NCI-H510A (cell line): ENCODE data around the gene ZC3H18.

ENCODE experiments used
- DNase-seq: peaks from one replicate; lab custom pipeline; 2025; lab: John Stamatoyannopoulos, UW

ZC3H18 gene

GRCh38 chr16:88532434-88533241 lies 37.6 kb upstream of the ZC3H18 start:
- no peak for DNase-seq

- DNase-seq: no peak
Observed at GRCh38 chr16:88533381-88533917, 36.8 kb upstream of the ZC3H18 start.

- DNase-seq: no peak
Observed at GRCh38 chr16:88533932-88534637, 36.1 kb upstream of the ZC3H18 start.

- no peak for DNase-seq
Observed at GRCh38 chr16:88534638-88535190, 35.5 kb upstream of the ZC3H18 start.

GRCh38 chr16:88535191-88535856 lies 34.9 kb upstream of the ZC3H18 start:
- no peak for DNase-seq

GRCh38 chr16:88535857-88536222 lies 34.4 kb upstream of the ZC3H18 start:
- no peak for DNase-seq

- DNase-seq: no peak
Observed at GRCh38 chr16:88536510-88536909, 33.7 kb upstream of the ZC3H18 start.

GRCh38 chr16:88536971-88537751 lies 33.0 kb upstream of the ZC3H18 start:
- DNase-seq: no peak

GRCh38 chr16:88537859-88538258 lies 32.3 kb upstream of the ZC3H18 start:
- no peak for DNase-seq

GRCh38 chr16:88538366-88539060 lies 31.7 kb upstream of the ZC3H18 start:
- DNase-seq: no peak

GRCh38 chr16:88539261-88539651 lies 30.9 kb upstream of the ZC3H18 start:
- no peak for DNase-seq

- DNase-seq: no peak
Observed at GRCh38 chr16:88539652-88540345, 30.4 kb upstream of the ZC3H18 start.

- no peak for DNase-seq
Observed at GRCh38 chr16:88540346-88540977, 29.7 kb upstream of the ZC3H18 start.

- no peak for DNase-seq
Observed at GRCh38 chr16:88541831-88542616, 28.2 kb upstream of the ZC3H18 start.

GRCh38 chr16:88543230-88543813 lies 26.9 kb upstream of the ZC3H18 start:
- no peak for DNase-seq

GRCh38 chr16:88545781-88546180 lies 24.4 kb upstream of the ZC3H18 start:
- DNase-seq: no peak

- DNase-seq: no peak
Observed at GRCh38 chr16:88548131-88548874, 21.9 kb upstream of the ZC3H18 start.

- no peak for DNase-seq
Observed at GRCh38 chr16:88548985-88549384, 21.2 kb upstream of the ZC3H18 start.
